GM12892 (cell line): ENCODE data around the gene ZNF354C.

Source experiments
- POLR2AphosphoS5 ChIP-seq: IDR thresholded peaks from 2 replicates; pipeline ENCODE4 v1.6.1; 2011; ENCODE audit warnings: low read depth, low read length, control low read depth
- TAF1 ChIP-seq: IDR thresholded peaks from 2 replicates; pipeline ENCODE4 v1.6.1; 2011; ENCODE audit warnings: low read depth, mild to moderate bottlenecking, control low read depth, low read length, borderline replicate concordance

DNA sequence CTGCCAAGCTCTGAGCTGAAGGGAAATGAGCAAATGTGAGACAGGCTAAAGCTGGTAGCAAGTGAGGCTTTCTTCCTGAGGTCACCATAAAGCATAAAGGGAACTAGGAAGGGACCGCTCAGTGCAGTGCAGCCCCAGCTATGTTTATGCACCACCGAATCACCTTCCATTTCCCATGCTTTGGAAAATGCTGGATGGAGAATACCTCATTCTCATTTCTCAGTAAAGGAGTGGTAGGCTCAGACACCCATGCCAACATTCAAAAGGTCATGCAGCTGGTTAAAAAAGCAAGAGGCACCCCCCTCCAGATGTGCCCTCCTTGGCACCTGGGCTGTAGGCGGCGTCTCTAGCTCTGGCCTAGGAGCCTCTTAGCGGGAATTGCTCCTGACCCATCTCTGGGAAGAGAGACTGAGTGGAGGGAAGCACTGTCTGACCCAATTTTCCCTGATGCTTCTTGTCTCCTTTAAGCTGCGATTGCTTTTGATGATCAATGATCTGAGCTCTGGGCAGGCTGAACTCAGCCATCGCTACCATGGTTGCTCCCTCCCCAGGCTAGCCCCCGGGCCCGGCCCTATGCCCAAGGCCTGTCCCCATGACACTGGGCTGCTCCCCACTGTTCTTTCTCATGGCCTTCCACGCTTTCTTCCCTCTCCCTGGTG lies 58.7 kb downstream of the ZNF354C start:
- TF ChIP-seq TAF1, result no peak
- no peak for TF ChIP-seq POLR2AphosphoS5
